Fibroblast of lung (primary cell): ENCODE measurements around the gene WASF3. TPM values are rescaled to one million over a fixed set of nuclear protein-coding genes. Genes with fewer than 3 reads are reported as not detected.

ENCODE experiments used
- DNase-seq, 2 donors: peaks; one replicate each; pipeline versions ENCODE4 v3.0.0 to v3.0.0-alpha.2; 2010; ENCODE audit warnings: low read depth in 2 of 2
- H2AFZ ChIP-seq: 2 replicates; pipeline ENCODE4 v1.5.1; 2012; ENCODE audit warnings: low read length, control low read depth, inconsistent platforms
- H3K27ac ChIP-seq: 2 replicates; pipeline ENCODE4 v1.5.1; 2011; ENCODE audit warnings: low read length, control low read depth; ENCODE audit not compliant: insufficient read depth
- H3K27me3 ChIP-seq: 2 replicates; pipeline ENCODE4 v1.5.1; 2011; ENCODE audit warnings: mild to moderate bottlenecking, low read length; ENCODE audit not compliant: control insufficient read depth, insufficient read depth
- H3K36me3 ChIP-seq: 2 replicates; pipeline ENCODE4 v1.5.1; 2011; ENCODE audit warnings: low read length; ENCODE audit not compliant: control insufficient read depth, insufficient read depth
- H3K4me1 ChIP-seq: 2 replicates; pipeline ENCODE4 v1.5.1; 2011; ENCODE audit warnings: low read length; ENCODE audit not compliant: control insufficient read depth, insufficient read depth; ENCODE audit errors: extremely low read depth
- H3K4me2 ChIP-seq: 2 replicates; pipeline ENCODE4 v1.5.1; 2011; ENCODE audit warnings: low read length, control low read depth; ENCODE audit not compliant: insufficient read depth; ENCODE audit errors: extremely low read depth
- H3K4me3 ChIP-seq, 4 experiments: fragments of 200-600 bp in 1 of 4; sonication (generic) in 1 of 4; replicated peaks in 1 of 4; 2 replicates each; pipeline ENCODE4 v1.5.1; 2011 to 2016; ENCODE audit warnings: low read length in 4 of 4, low read depth in 3 of 4, mild to moderate bottlenecking in 3 of 4, control low read depth in 2 of 4, inconsistent platforms in 1 of 4, mixed read lengths in 1 of 4; ENCODE audit not compliant: insufficient read depth in 1 of 4; ENCODE audit errors: control extremely low read depth in 1 of 4
- H3K79me2 ChIP-seq: 2 replicates; pipeline ENCODE4 v1.5.1; 2012; ENCODE audit warnings: mild to moderate bottlenecking, low read length, inconsistent platforms; ENCODE audit not compliant: control insufficient read depth, insufficient read depth
- H3K9ac ChIP-seq: 2 replicates; pipeline ENCODE4 v1.5.1; 2011; ENCODE audit warnings: mild to moderate bottlenecking, low read length, control low read depth; ENCODE audit not compliant: insufficient read depth
- H3K9me3 ChIP-seq: 2 replicates; pipeline ENCODE4 v1.5.1; 2012; ENCODE audit warnings: low read depth, low read length; ENCODE audit not compliant: control insufficient read depth, insufficient read depth
- H4K20me1 ChIP-seq: 2 replicates; pipeline ENCODE4 v1.5.1; 2011; ENCODE audit warnings: low read length; ENCODE audit not compliant: control insufficient read depth, insufficient read depth; ENCODE audit errors: extremely low read depth
- CTCF ChIP-seq, 2 donors: IDR thresholded peaks in 1 of 2; conservative IDR thresholded peaks in 1 of 2; 1 replicate in 1 of 2; 2 replicates in 1 of 2; pipeline ENCODE4 v1.5.1; 2011 to 2012; ENCODE audit warnings: low read length in 2 of 2, control low read depth in 1 of 2, inconsistent platforms in 1 of 2, low read depth in 1 of 2, mild to moderate bottlenecking in 1 of 2
- EZH2 ChIP-seq: IDR thresholded peaks from 2 replicates; pipeline ENCODE4 v1.5.1; 2012; ENCODE audit warnings: low read length, control low read depth, mild to moderate bottlenecking; ENCODE audit errors: missing control alignments
- polyA plus RNA-seq, 2 donors: library from polyadenylated mRNA; depleted of rRNA in 1 of 2; stranded (reverse) in 1 of 2; unstranded in 1 of 2; fragments of >200 nt; gene quantifications; 2 replicates each; pipeline ENCODE4 v1.2.1, GENCODE V29; 2011 to 2012; ENCODE audit warnings: missing spikeins in 1 of 2
- total RNA-seq: library from RNA; depleted of rRNA; stranded (reverse); fragments of >200 nt; gene quantifications from 2 replicates; pipeline ENCODE4 v1.2.1, GENCODE V29; 2014

The WASF3 gene
- total and polyA plus RNA-seq, 2 donors (not counting 1 experiment from before 2014, with no cell fraction given): 18.2 to 19.5 TPM

DNA sequence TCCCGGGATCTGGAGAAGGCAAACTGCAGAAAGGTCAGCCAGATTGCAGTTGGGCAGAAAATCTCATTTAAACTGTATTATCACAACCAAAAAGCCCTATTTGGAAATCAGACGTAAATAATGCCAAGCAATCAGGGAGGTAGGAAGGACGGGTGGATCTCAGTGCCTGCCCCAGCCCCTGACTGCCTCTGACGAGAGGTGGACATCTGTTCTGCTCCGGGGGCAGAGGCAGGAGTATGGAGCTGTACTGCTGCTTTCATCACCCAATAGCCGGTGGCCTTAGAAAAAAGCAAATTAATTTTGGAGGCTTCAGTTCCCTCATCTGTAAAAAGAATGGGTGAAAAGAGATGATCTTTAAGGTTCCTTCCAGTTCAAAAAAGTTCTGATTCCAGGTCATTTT lies 43.6 kb upstream of the WASF3 start:
- Histone ChIP-seq H3K27me3 (no peaks in the 10 kb centered on the region), H3K36me3 (no peaks in the 10 kb centered on the region), H3K4me2 (no peak overlapping the region), H3K27ac (no peak overlapping the region), H3K4me1 (no peaks in the 10 kb centered on the region), H4K20me1 (no peaks in the 10 kb centered on the region), H3K79me2 (no peaks in the 10 kb centered on the region), H2AFZ (no peak overlapping the region), H3K9ac (no peak overlapping the region), H3K4me3 (no peak overlapping the region), H3K9me3 (no peaks in the 10 kb centered on the region)
- no peak for DNase-seq
- TF ChIP-seq EZH2: no peak
- TF ChIP-seq CTCF (conservative IDR thresholded peaks at IDR 0.05 in 1 of 2, IDR thresholded peaks at IDR 0.05 in 1 of 2; ENCODE audit: low read depth in 1 of 2, low read length in 2 of 2): no peak

DNA sequence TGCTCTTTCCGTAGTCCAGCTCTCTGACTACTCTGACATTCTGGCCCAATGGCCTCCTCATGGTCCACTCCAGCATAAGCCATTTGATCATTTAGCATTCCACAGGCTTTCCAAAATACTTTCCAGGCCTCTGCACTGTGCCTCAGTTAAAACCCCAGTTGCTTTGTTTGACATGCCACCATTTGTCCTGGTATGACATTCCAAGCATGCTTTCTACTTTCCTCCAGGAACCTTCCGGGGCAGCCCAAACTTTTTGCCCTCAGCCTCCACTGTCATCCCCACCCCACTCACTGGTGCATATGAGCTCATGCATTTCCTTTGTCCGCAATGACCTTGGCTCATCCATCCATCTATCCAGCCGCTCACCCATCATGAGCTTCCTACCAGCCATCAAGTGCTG lies 41.8 kb upstream of the WASF3 start:
- Histone ChIP-seq H3K4me3 (no peak overlapping the region), H4K20me1 (no peaks in the 10 kb centered on the region), H3K36me3 (no peaks in the 10 kb centered on the region), H2AFZ (no peak overlapping the region), H3K27ac (no peak overlapping the region), H3K4me2 (no peak overlapping the region), H3K4me1 (no peaks in the 10 kb centered on the region), H3K9ac (no peak overlapping the region), H3K9me3 (no peaks in the 10 kb centered on the region), H3K27me3 (no peaks in the 10 kb centered on the region), H3K79me2 (no peaks in the 10 kb centered on the region)
- no peak for TF ChIP-seq CTCF (conservative IDR thresholded peaks at IDR 0.05 in 1 of 2, IDR thresholded peaks at IDR 0.05 in 1 of 2; ENCODE audit: low read depth in 1 of 2, low read length in 2 of 2)
- no peak for TF ChIP-seq EZH2
- no peak for DNase-seq

- Histone ChIP-seq H3K9ac (no peak overlapping the region), H4K20me1 (no peaks in the 10 kb centered on the region), H3K79me2 (no peaks in the 10 kb centered on the region), H3K4me2 (no peak overlapping the region), H3K9me3 (no peaks in the 10 kb centered on the region), H3K4me3 (no peak overlapping the region), H2AFZ (no peak overlapping the region), H3K27me3 (no peaks in the 10 kb centered on the region), H3K36me3 (no peaks in the 10 kb centered on the region), H3K27ac (no peak overlapping the region), H3K4me1 (no peaks in the 10 kb centered on the region)
- DNase-seq: no peak
- TF ChIP-seq CTCF (conservative IDR thresholded peaks at IDR 0.05 in 1 of 2, IDR thresholded peaks at IDR 0.05 in 1 of 2; ENCODE audit: low read depth in 1 of 2, low read length in 2 of 2) (no peak), EZH2 (no peak)
Observed at GRCh38 chr13:26517936-26518335, 39.5 kb upstream of the WASF3 start.
